Prostate gland (tissue), 2 donors: ENCODE measurements around the gene CFD. TPM values are rescaled to one million over a fixed set of nuclear protein-coding genes. Genes with fewer than 3 reads are reported as not detected.

ENCODE experiments used
- DNase-seq: peaks from one replicate; pipeline ENCODE4 v3.0.0-alpha.2; 2019; ENCODE audit warnings: low spot score
- H3K27ac ChIP-seq, 2 donors: fragments of 200-600 bp; sonication (generic); 2 replicates each; pipeline ENCODE4 v1.5.1; 2017 to 2019
- H3K27me3 ChIP-seq: fragments of 200-600 bp; sonication (generic); replicated peaks from 2 replicates; pipeline ENCODE4 v1.5.1; 2019; ENCODE audit not compliant: insufficient read depth
- H3K36me3 ChIP-seq, 2 donors: fragments of 200-600 bp; sonication (generic); 1 replicate in 1 of 2; 2 replicates in 1 of 2; pipeline versions ENCODE4 v1.5.1 to v1.8.1; 2017 to 2019
- H3K4me1 ChIP-seq: fragments of 200-600 bp; sonication (generic); replicated peaks from 2 replicates; pipeline ENCODE4 v1.5.1; 2019
- H3K4me3 ChIP-seq, 2 donors: fragments of 200-600 bp; sonication (generic); 2 replicates each; pipeline ENCODE4 v1.5.1; 2017 to 2019
- H3K9me3 ChIP-seq: fragments of 200-600 bp; sonication (generic); 2 replicates; pipeline ENCODE4 v1.5.1; 2017
- POLR2A ChIP-seq: fragments of 450-650 bp; IDR thresholded peaks from one replicate; pipeline ENCODE4 v1.6.1; 2016; ENCODE audit warnings: antibody characterized with exemption, mild to moderate bottlenecking
- POLR2AphosphoS5 ChIP-seq: sonication (generic); formaldehyde crosslinking; IDR thresholded peaks from one replicate; pipeline ENCODE4 v1.6.1; 2017; ENCODE audit warnings: antibody characterized with exemption
- WGBS: methylation state at CpG from one replicate; pipeline ENCODE4 v1.1.5; 2018; 5-methylcytosine and 5-hydroxymethylcytosine counted together
- intact Hi-C: fragments of 100-400 bp; cut with DNase I; formaldehyde crosslinking; loops from one replicate; pipeline ENCODE4 v1.14.2; 2022
- total RNA-seq, 2 donors: library from RNA; depleted of rRNA; stranded (reverse); fragments of >200 nt; gene quantifications; one replicate each; pipeline ENCODE4 v1.1.0, GENCODE V29; 2016
- TF ChIP-seq, protein P1 (sequence below), 4 experiments: fragments of 200-600 bp in 2 of 4; fragments of 450-650 bp in 2 of 4; sonication (generic) in 2 of 4; IDR thresholded peaks; 1 replicate in 3 of 4; 2 replicates in 1 of 4; pipeline ENCODE4 v1.5.1; 2016 to 2019; ENCODE audit warnings: antibody characterized with exemption in 4 of 4, mild to moderate bottlenecking in 2 of 4, moderate library complexity in 2 of 4

Gene CFD
- total RNA-seq, 2 donors from 2014 or later, result 92.2 to 167 TPM

GRCh38 chr19:898663-899062 lies 39.2 kb downstream of the CFD start:
- DNase-seq, result no peak
- intact Hi-C loops, result no loop called here
- peaks cover 0 to 6% of the 10 kb centered on the region in 2 donors for H3K36me3 ChIP-seq
- TF ChIP-seq POLR2A (no peak), POLR2AphosphoS5 (no peak)
- TF ChIP-seq, protein P1, sequence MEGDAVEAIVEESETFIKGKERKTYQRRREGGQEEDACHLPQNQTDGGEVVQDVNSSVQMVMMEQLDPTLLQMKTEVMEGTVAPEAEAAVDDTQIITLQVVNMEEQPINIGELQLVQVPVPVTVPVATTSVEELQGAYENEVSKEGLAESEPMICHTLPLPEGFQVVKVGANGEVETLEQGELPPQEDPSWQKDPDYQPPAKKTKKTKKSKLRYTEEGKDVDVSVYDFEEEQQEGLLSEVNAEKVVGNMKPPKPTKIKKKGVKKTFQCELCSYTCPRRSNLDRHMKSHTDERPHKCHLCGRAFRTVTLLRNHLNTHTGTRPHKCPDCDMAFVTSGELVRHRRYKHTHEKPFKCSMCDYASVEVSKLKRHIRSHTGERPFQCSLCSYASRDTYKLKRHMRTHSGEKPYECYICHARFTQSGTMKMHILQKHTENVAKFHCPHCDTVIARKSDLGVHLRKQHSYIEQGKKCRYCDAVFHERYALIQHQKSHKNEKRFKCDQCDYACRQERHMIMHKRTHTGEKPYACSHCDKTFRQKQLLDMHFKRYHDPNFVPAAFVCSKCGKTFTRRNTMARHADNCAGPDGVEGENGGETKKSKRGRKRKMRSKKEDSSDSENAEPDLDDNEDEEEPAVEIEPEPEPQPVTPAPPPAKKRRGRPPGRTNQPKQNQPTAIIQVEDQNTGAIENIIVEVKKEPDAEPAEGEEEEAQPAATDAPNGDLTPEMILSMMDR (IDR thresholded peaks at IDR 0.05), result no peak
- H3K9me3 ChIP-seq, result no peaks in the 10 kb centered on the region
- WGBS, result 79% methylated on average over 20 of the region's 20 CpGs
- H3K27me3 ChIP-seq, result no peaks in the 10 kb centered on the region
- no peak overlapping the region for H3K27ac ChIP-seq
- no peaks in the 10 kb centered on the region for H3K4me1 ChIP-seq
- no peak overlapping the region for H3K4me3 ChIP-seq

DNA sequence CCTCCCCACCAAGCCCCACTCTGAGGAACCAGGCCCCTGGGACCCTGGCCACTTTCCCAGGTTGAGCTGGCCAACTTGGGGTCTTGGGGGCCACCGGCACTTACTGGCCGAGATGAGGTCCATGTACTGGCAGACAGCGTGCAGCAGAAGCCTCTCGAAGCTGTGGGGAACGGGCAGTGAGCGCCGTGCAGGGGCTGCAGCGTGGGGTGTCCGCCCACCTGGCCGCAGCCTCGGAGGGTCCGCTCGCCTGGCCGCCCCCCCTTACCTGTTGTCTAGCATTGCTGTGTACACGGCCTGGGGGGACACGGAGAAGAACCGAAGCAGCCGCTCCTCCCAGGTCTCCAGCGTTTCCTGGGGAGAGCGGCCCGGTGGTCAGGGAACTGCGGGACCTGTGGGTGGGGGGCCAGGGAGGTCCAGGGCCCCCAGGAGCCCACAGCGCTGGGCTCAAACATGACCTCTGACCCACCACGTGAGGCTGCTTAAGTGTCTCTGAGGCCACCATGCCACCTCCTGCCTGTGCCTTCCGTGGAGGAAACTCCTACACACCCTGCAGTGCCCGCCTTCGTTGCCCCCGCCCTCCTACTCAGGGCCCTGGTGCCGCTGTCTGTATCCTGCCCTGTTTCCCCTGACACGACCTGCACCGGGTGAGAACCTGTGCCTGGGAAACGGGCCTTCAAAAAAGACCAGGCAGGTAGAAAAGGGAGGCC lies 40.0 kb downstream of the CFD start:
- Histone ChIP-seq H3K4me1 (no peaks in the 10 kb centered on the region), H3K27ac (no peak overlapping the region), H3K36me3 (peaks cover 0 to 6% of the 10 kb centered on the region in 2 donors), H3K9me3 (no peaks in the 10 kb centered on the region), H3K27me3 (no peaks in the 10 kb centered on the region), H3K4me3 (no peak overlapping the region)
- intact Hi-C loops, result no loop called here
- no peak for DNase-seq
- whole genome bisulfite sequencing, result 89% methylated on average over 31 of the region's 32 CpGs
- TF ChIP-seq, protein P1 (IDR thresholded peaks at IDR 0.05), result no peak
- no peak for TF ChIP-seq POLR2A
- TF ChIP-seq POLR2AphosphoS5, result no peak

DNA sequence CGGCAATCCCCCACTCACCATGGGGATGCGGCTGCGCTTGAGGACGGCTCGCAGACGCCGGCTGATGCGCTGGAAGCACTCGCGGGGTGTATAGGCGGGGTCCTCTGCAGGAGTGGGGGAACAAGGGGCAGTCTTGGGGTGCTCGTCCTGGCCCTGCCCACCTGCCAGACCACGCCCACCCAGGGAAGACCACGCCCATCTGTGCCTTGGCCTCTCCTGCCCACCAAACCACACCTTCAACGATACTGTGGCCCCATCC lies 40.5 kb downstream of the CFD start:
- TF ChIP-seq POLR2AphosphoS5 (no peak), POLR2A (no peak)
- TF ChIP-seq, protein P1 (IDR thresholded peaks at IDR 0.05), result no peak
- 88% methylated on average over 15 of the region's 15 CpGs for WGBS
- Histone ChIP-seq H3K36me3 (peaks cover 0 to 6% of the 10 kb centered on the region in 2 donors), H3K27ac (no peak overlapping the region), H3K27me3 (no peaks in the 10 kb centered on the region), H3K4me1 (no peaks in the 10 kb centered on the region), H3K9me3 (no peaks in the 10 kb centered on the region), H3K4me3 (no peak overlapping the region)
- DNase-seq, result no peak
- intact Hi-C loops, result no loop called here

DNA sequence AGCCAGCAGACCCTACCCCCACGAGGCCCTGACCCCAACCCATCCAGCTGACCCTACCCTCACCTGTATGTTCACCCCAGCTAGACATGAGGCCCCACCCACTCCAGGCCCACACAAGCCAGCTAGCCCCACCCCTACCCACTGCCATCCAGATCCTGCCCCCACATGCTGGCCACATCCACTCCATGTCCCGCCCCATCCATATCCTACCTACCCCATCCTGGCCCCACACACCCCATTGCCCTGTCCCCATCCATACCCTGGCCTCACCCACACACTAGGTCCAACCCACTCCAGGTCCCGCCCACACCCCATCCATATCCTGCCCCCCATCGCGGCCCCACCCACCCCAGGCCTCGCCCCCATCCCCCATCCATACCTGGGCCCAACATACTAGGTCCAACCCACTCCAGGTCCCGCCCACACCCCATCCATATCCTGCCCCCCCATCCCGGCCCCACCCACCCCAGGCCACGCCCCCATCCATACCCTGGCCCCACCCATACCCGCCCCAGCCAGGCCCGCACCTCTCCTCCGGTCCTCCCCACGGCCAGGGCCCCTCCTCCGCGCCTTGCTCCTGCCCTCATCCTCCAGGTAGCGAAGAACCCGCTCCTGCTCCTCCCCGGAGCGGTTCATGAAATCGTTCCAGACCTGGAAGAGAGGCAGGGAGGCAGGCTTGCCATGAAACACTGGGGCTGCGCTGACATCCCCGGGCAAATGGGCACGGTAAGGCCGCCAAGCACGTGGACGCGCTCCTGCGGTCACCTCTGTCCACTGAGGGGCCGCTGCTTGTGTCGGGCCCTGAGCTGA lies 41.0 kb downstream of the CFD start:
- WGBS, result 80% methylated on average over 30 of the region's 30 CpGs
- H3K27me3 ChIP-seq, result no peaks in the 10 kb centered on the region
- TF ChIP-seq, protein P1 (IDR thresholded peaks at IDR 0.05), result no peak
- TF ChIP-seq POLR2A (no peak), POLR2AphosphoS5 (no peak)
- intact Hi-C loops, result no loop called here
- no peaks in the 10 kb centered on the region for H3K4me1 ChIP-seq
- no peaks in the 10 kb centered on the region for H3K9me3 ChIP-seq
- DNase-seq, result no peak
- H3K4me3 ChIP-seq, result no peak overlapping the region
- no peak overlapping the region for H3K27ac ChIP-seq
- peaks cover 0 to 6% of the 10 kb centered on the region in 2 donors for H3K36me3 ChIP-seq
